Adipose tissue (tissue), 3 donors: ENCODE data around the gene KAT5. TPM values are rescaled to one million over a fixed set of nuclear protein-coding genes. Genes with fewer than 3 reads are reported as not detected.
A peak's percentile ranks its signal among the peaks of the same experiment; 100 is the strongest.
"Not testable (repeated sequence)": the region's sequence is repeated elsewhere in the genome, so short reads cannot be mapped to it uniquely, and the experiment has no call there.

Experiments
- H3K27ac ChIP-seq: one replicate; pipeline ENCODE4 v1.5.1; 2013; ENCODE audit warnings: low read depth, low read length
- WGBS, 3 donors: extraction: QIAGEN DNeasy Blood & Tissue Kit; methylation state at CpG; one replicate each; pipeline ENCODE4 v1.1.7; 2013; 5-methylcytosine and 5-hydroxymethylcytosine counted together
- polyA plus RNA-seq, 3 donors: library from polyadenylated mRNA; stranded (reverse); fragments of 200-250 nt; gene quantifications; one replicate each; pipeline ENCODE4 v1.2.3, GENCODE V29; 2013
- donor health status: healthy with polysubstance abuse.
- donor health status: Bipolar disorder and iron deficiency.
- donor health status: healthy.

KAT5 gene
- 10 to 100 TPM; 41.6 to 55.1 (median 50.6) TPM for polyA plus RNA-seq

DNA sequence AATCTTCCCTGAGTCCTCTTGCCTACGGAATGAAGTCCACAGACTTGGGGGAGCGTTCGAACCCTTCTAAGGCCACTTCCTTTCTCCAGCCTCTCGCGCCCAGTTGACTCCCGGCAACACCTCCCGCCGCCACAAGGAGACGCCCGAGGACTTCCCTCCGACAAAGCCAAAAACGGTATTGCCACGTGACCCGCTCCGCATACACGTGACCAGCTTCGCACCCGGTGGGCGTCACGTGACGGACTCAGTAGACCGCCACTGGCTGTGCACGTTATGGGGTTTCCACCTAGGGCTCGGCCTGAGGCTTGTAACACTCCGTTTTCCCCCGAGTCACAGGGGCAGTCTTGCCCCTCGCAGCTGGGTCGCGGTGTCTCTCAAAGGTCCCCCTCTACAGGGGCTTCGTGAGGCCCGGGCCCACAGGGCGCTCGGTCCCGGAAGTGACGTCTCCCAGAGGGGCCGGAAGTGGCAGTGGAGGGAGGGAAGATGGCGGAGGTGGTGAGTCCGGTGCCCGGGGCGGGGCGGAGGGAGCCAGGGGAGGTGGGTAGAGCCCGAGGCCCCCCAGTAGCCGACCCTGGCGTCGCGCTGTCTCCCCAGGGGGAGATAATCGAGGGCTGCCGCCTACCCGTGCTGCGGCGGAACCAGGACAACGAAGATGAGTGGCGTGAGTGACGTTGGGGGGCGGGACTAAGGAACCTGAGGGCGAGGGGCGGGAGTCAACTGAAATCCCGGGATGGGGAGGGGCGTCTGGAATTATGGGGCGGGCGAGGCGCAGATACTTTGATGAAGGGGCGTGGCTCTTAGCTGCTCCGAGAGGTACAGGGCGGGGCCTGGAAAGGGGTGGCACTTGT lies at the start of gene KAT5:
TSS of gene KAT5 (plus strand) at position 468 of the 848 bp plus-strand sequence. CDS start at position 484, 16 bp downstream.
- H3K27ac ChIP-seq: peak within 1 kb of the TSS; percentile 83
- WGBS, 3 donors: 0 to 1% (median 0%) methylated on average over 64 to 65 of the region's 65 CpGs

DNA sequence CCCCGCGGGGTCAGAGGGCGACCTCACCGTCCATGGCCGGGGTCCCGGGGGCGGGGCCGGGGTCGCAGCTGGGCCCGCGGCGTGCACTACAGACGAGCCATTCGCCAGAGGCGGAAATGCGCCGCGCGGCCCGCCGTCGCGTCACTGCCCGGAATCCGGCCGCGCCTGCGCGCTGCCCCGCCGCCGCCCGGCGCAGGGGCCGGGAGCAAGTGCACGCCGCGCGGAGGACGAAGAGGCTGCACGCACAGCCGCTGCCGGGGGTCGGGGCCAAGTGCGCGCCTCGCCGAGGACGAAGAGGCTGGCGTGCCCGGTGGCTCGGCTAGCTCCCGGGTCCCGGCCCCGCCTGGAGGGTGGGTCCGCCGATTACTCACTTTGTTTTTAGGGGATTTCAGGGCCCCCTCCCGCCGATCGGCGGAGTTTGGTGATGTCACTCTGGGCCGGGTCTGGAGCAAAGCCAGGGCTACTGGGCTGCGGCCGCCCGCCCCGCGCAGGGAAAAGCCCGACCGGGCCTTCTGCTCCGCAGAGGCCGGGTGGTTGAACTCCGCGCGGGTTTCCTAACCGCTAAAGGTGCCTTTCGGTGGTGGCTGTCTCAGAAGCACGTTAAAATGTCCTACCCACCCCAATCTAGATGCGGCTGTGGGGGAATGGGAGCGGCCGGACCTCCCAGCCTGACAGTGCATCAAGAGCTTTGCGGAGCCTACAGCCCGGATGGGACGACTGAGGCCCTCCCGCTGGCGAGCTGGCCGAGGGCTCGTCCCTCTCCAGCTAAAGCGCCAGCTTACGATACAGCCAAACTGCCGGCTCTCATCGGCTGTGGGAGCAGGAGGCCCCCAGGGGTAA lies 49.0 kb upstream of the KAT5 start, which contains the start of gene RELA:
TSS of gene RELA (minus strand) at position 118 of the 840 bp plus-strand sequence. CDS start at position 34, 84 bp downstream.
- whole genome bisulfite sequencing, 3 donors: 0% methylated on average over 81 to 91 of the region's 91 CpGs
- peak within 1 kb of the TSS; percentile 89 for H3K27ac ChIP-seq

DNA sequence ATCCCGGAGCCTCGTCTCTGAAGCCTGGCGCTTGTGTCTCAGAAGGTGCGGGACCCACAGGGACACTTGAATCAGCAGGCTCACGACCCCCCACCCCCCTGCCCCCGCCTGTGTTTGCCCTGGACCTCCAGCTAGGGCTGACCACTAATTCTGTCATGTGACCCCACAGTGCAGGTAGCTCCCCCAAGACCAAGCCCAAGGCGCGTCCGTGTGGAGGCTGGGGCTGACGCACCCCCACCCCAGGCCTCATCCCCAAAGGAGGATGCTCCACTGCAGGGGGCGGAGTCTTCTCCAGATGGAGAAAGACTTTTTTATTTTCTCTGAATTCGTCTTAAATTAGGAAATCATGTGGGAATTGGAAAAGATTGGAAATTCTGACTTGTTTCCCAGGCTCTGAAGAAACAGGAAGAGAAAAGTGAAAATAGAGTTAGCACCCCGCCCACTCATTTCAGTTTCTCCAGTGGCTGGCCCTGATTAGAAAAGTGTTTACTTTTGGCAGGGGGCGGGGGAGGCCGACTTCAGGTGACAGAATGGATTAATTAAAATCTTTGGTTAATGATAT lies 48.3 kb upstream of the KAT5 start:
- WGBS, 3 donors: 0 to 2% (median 0%) methylated on average over 15 of the region's 15 CpGs
- peak overlapping the region; percentile 89 for H3K27ac ChIP-seq

DNA sequence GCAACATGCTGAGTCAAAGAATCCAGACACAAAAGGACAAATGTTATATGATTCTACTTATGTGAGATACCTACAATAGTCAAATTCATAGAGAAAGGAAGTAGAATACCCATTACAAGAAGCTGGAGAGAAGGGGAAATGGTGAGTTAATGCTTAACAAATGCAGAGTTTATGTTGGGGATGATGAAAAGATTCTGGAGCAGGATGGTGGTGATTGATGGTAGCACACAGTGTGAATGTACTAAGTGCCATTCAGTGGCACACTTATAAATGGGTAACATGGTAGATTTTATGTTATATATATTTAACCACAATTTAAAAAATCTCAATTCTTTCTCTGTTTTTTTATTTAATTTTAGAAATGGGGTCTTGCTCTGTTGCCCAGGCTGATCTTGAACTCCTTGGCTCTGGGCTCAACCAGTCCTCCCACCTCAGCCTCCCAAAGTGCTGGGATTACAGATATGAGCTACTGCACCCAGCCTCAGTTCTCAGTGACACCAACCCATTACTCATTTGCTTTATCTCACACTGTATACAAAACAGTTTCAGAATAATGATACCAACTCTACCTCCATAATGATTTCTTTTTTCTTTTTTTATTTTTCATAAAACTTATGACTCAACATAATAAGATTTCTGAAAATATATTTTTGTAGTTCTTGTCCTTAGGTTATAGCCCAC lies 39.7 kb upstream of the KAT5 start:
- H3K27ac ChIP-seq: no peak overlapping the region

DNA sequence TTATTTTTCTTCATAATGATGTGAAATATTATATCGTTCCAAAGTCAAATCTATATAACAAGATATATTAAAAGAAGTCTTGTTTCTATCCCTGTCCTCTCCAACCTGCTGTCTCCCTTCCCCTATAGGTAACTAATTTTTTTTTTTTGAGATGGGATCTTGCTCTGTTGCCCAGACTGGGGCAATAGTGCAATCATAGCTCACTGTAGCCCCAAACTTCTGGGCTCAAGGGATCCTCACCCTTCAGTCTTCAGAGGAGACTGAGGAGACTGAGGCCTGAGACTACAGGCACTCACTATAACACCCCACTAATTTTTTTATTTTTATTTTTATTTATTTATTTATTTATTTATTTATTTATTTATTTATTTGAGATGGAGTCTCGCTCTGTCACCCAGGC lies 39.1 kb upstream of the KAT5 start:
- 84 to 93% (median 88%) methylated on average over 1 to 2 of the region's 2 CpGs for WGBS, 3 donors
- H3K27ac ChIP-seq: no peak overlapping the region

DNA sequence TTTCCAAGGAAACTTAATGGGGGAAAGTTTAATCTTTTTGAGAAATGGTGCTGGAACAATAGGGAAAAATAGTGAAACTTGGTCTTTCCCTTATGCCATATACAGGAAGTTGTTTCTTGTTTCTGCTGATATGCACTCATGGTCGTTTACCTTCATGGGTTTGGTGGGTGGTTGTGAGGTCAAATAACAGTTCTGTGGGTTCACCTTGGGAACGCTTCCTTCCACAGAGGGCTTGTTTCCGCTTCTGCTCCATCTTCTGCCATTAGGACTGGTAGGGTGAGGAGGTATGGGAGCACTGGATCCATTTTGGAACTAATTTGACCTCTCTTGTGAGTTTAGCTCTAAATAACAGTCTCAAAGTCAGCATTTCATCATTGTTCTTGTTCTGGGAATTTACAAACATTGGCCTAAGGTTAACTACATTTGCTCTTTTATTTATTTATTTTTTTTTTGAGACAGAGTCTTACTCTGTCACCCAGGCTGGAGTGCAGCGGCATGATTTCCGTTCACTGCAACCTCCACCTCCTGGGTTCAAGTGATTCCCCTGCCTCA lies 31.8 kb upstream of the KAT5 start:
- 77 to 85% (median 78%) methylated on average over 5 of the region's 5 CpGs for WGBS, 3 donors
- no peak overlapping the region for H3K27ac ChIP-seq

DNA sequence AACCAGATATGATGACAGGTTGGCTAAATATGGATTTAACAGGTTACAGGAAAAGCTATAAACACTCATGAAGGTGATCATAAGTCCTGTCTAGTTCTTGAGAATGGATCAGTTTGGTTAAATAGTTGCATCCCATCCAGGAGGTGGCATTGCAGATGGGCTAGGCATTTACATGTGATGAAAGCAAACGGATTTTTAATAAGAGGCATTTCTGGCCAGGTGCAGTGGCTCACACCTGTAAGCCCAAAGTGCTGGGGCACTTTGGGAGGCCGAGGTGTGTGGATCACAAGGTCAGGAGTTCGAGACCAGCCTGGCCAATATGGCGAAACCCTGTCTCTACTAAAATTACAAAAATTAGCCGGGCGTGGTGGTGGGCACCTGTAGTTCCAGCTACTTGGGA lies 28.6 kb upstream of the KAT5 start:
- H3K27ac ChIP-seq: not testable (repeated sequence)
- WGBS, 3 donors: 72 to 87% (median 84%) methylated on average over 6 of the region's 6 CpGs

DNA sequence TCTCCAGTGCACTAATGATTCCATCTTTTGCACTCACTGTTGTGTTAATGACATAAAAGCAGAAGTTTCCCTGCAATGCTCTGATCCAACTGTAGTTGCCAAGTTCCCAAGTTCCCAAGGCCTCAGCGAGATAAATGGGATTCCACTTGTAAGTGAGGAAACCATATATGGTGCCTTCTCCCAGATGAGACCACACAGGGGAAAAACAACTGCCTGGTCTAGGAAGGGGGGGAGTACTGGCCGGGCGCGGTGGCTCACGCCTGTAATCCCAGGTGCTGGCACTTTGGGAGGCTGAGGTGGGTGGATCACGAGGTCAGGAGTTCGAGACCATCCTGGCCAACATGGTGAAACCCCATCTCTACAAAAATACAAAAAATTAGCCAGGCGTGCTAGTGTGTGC lies 26.1 kb upstream of the KAT5 start:
- WGBS, 3 donors: 79 to 87% (median 80%) methylated on average over 8 of the region's 8 CpGs
- H3K27ac ChIP-seq: no peak overlapping the region

DNA sequence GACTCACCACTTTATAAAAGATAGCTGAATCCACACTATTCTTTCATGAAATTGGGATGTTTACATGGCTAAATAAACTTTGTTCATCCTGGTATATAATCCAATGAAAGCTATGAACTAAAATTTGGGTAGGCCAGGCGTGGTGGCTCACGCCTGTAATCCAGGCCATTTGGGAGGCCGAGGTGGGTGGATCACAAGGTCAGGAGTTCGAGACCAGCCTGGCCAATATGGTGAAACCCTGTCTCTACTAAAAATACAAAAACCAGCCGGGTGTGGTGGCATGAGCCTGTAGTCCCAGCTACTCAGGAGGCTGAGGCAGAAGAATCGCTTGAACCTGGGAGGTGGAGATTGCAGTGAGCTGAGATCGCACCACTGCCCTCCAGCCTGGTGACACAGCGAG lies 20.2 kb upstream of the KAT5 start:
- H3K27ac ChIP-seq: not testable (repeated sequence)
- 93 to 95% (median 94%) methylated on average over 8 of the region's 8 CpGs for WGBS, 3 donors

DNA sequence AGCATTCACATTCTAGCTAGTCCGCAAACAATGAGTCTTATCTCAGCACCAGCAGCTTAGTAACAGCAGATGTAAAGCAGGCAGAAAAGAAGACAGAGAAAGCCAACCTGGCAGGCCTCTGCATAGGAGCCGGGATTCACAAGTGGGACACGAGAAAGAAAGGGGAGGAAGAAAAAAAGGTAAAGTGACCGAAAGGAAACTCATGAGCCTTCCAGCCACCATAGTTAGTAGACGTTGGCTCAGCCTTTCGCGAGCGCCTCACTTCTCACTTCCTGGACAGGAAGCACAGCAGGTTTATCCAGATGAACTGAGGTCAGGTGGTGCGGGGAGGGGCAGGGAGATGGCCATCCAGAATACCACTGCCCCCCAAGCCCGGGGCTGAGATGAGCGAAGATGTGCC lies 19.7 kb upstream of the KAT5 start:
- 50 to 67% (median 61%) methylated on average over 11 of the region's 11 CpGs for WGBS, 3 donors
- H3K27ac ChIP-seq: no peak overlapping the region

DNA sequence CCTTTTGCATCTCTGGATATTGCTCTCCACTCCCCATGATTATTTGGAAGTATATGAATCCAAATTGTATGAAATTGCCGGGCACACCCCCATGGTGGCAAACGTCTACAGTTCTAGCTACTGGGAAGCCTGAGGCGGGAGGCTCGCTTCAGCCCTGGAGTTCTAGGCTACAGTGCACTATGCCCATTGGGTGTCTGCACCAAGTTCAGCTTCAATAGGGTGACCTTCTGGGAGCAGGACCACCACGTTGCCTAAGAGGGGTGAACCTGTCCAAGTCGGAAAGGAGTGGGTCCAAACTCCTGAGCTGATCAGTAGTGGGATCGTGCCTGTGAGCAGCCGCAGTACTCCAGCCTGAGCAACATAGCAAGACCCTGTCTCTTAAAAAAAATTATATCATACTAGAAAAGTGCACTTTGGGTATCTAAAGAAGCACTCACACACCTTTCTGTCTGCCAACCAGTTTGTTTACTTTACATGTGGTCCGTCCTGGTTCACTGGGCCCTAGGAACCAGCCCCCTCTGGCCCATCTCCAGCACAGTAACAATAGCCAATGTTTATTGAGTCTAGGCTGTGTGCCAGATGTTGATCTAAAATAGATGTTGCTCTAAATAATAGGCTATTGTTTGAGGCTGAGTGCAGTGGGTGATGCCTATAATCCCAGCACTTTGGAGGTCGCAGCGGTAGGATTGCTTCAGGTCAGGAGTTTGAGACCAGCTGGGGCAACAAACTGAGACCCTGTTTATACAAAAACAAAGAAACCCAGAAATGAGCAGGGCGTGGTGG lies 16.4 kb upstream of the KAT5 start:
- WGBS, 3 donors: 63 to 83% (median 70%) methylated on average over 12 of the region's 12 CpGs
- no peak overlapping the region for H3K27ac ChIP-seq

DNA sequence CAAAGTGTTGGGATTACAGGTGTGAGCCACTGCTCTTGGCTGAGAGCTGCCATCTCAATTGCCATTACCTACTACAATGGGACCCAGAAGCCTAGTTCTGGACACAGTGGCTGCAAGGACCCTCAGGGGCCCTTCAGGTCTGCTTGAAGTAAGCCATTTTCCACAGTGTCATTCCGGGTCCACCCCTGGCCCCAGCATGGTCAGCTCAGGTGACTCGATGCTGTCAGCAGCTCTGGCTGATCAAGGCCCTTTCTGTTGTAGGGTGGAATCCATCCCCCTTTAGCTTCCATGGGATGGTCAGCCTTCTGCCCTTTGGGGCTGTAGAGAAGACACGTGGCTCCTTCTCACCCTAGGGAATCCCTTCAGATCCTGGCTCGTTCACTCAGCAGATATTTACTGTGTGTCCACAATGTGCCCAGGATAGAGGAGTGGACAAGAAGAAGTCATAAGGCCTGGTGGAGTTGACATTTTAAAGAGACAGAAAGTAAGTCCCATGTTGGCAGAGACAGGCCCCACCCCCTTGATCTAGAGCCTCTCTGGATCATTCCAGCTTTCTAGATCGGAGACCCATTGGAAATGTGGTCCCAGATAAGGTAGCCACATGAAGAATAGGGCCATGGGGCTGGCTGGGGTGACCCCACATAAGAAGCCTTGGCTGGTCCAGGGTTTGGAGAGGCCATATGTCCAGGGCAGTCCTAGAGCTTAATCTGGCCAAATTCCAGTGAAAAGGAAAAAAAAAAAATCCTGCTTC lies 15.1 kb upstream of the KAT5 start:
- H3K27ac ChIP-seq: no peak overlapping the region
- WGBS, 3 donors: 80 to 90% (median 85%) methylated on average over 5 of the region's 5 CpGs

DNA sequence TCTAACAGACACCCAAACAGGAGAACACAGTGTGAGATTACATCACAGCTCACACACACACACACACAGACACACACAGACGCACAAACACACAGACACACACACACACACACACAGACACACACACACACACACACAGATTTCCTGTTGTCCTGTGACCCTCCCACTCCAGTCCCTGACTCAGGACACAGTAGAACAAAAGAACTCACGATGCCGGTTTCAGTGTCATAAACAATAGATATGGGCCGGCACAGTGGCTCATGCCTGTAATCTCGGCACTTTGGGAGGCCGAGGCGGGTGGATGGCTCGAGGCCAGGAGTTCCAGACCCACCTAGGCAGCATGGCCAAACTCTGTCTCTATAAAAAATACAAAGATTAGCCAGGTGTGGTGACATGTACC lies 13.8 kb upstream of the KAT5 start:
- 58 to 66% (median 61%) methylated on average over 7 to 8 of the region's 8 CpGs for WGBS, 3 donors
- H3K27ac ChIP-seq: no peak overlapping the region

DNA sequence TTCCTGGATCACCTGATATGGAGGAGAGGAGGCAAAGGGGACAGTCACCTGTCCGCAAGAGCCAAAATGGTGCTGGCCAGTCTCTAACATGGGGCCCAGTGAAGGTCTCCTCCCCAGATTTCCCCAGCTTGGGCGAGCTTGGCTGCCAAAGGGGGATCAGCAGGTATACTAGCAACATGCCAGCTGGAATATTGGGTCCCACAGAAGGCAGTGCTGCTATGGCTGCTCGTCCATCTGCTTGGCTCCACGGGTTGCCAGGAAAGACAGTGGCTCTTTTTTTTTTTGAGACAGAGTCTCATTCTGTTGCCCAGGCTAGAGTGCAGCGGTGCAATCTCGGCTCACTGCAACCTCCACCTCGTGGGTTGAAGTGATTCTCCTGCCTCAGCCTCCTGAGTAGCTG lies 12.7 kb upstream of the KAT5 start:
- 80 to 91% (median 89%) methylated on average over 7 of the region's 7 CpGs for WGBS, 3 donors

DNA sequence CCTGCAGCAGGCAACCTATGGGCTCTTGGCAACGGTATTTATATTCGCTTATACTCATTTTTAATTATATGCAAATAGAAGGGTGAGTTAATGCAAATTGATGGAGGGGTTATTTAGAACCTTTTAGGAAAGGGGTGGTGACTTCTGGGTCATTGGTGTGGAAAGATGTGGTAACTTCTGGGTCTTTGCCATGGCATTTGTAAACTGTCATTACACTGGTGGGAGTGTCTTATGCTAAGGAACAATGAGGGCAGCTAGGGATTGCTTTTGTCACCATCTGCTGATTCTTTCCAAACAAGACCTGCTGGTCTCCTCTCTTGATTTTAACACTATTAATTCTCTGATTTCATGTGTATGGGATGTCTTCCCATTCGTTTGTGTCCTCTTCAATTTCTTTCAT lies 11.7 kb upstream of the KAT5 start:
- 64 to 89% (median 85%) methylated on average over 3 of the region's 3 CpGs for WGBS, 3 donors

More for the DNA sequence above, 12.7 kb upstream of the KAT5 start:
- H3K27ac ChIP-seq: no peak overlapping the region

DNA sequence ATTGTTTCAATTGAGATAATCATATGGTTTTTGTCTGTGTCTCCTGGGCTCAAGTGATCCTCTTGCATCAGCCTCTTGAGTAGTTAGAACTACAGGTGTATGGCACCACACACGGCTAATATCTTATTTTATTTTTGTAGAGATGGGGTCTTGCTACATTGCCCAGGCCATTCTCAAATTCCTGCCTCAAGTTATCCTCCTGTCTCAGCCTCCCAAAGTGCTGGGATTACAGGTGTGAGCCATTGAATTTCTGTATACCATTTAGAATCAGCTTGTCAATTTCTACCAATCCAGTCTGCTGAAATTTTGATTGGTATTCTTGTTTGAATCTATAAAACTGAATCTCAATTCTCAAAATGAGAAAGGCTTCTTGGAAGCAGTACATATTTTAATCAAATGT lies 10.4 kb upstream of the KAT5 start:
- no peak overlapping the region for H3K27ac ChIP-seq
- WGBS, 3 donors: 79 to 89% (median 81%) methylated on average over 1 of the region's 1 CpG

More for the DNA sequence above, 11.7 kb upstream of the KAT5 start:
- no peak overlapping the region for H3K27ac ChIP-seq

DNA sequence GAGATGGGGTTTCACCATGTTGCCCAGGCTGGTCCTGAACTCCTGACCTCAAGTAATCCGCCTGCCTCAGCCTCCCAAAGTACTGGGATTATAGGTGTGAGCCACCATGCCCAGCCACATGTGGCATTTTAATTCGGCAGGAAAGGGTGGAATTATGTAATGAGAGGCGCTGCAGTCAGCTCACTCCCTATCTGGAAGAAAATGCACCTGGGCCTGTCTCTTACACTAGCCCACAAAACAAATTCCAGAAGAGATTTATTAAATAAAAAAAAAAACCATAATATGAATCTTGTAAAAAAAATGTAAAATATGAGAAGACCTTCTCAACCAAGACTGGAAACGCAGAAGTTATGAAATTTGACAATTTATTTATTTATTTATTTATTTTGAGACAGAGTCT lies 8.2 kb upstream of the KAT5 start:
- 45 to 73% (median 65%) methylated on average over 4 of the region's 4 CpGs for WGBS, 3 donors
- no peak overlapping the region for H3K27ac ChIP-seq
